AG08396 (cell line): Measurements from ENCODE around the gene NETO2.

Experiments
- DNase-seq: peaks from one replicate; pipeline ENCODE4 v3.0.0; 2012; ENCODE audit warnings: low spot score, mixed read lengths

Gene NETO2

GRCh38 chr16:47046726-47047523, 96.8 kb downstream of the NETO2 start:
- no peak for DNase-seq

DNA sequence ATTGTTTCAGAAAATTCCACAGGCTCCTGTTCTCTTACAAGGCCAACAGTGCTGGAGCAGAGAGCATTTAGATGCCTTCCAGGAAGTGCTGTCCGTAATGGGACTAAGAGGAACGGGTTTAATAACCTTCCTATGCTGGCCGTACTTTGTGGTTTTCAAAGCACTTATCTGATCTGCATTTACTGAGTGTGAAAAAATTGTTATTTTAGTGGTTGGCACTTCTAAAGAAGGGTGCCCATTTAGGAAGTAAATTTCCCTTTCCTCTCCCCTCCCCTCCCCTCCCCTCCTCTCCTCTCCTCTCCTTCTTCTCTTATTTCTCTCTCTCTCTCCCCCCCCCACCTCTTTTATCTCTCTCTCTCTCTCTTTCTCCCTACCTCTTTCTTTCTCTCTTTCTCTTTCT, 98.3 kb downstream of the NETO2 start:
- no peak for DNase-seq

GRCh38 chr16:47045023-47045422, 98.7 kb downstream of the NETO2 start:
- no peak for DNase-seq

DNA sequence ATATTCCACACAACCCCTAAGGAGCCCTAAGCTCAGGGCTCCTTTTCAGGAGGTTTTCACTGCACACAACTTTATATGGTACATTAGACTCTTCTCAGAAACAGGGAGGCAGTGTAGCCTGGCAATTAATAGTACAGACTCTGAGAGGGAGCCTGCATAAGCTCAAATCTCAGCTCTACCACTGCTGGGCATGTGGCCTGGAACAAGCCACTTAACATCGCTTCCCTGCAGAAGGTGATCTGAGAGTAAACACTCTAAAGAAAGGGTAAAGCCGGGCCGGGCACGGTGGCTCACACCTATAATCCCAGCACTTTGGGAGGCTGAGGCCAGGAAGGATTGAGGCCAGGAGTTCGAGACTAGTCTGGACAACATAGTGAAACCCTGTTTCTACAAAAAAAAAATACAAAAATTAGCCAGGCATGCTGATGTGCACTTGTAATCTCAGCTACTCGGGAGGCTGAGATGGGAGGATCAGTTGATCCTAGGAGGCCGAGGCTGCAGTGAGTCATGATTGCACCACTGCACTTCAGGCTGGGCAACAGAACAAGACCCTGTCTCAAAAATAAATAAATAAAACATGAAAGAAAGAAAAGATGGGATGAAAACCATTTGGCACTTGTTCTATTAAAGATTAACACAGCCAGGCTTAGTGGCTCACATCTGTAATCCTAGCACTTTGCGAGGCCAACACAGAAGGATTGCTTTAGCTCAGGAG, 99.6 kb downstream of the NETO2 start:
- no peak for DNase-seq

- no peak for DNase-seq
Measured at GRCh38 chr16:47043200-47043599, 100.5 kb downstream of the NETO2 start.

DNA sequence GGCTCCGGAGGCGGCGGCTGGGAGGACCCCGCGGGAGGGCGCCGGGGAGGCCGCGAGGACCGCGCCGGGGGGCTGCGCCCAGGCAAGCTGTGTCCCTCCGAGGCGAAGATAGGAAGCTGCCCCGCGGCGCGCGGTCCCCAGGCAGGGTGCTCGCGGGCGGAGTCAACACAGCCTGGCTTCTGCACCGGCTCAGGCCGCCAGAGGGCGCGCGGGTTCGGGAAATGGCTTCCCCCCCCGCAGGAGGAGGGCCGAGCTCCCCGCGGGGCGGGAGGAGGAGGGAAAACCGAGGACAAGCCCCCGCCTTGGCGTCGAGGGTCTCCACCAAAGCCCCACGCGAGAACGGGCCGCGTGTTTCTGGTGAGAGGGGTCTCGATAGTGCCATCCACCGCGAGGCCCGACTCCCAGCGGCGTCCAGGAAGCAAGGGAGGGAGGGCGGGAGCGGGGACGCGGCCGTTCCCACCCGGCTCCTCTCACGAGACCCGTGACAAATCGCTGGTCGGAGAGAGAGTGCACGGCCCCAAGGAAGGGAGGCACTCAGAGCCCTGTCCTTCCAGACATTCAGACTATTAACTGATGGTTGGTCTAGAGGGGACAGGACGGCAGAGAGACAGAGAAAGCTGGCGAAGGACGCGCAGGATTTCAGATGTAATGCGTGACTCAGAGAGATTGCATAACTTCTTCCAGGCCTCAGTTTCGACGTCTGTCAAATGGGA, 105.8 kb downstream of the NETO2 start:
- peak; percentile 97 for DNase-seq

GRCh38 chr16:47037396-47037745, 106.4 kb downstream of the NETO2 start:
- DNase-seq = no peak

DNA sequence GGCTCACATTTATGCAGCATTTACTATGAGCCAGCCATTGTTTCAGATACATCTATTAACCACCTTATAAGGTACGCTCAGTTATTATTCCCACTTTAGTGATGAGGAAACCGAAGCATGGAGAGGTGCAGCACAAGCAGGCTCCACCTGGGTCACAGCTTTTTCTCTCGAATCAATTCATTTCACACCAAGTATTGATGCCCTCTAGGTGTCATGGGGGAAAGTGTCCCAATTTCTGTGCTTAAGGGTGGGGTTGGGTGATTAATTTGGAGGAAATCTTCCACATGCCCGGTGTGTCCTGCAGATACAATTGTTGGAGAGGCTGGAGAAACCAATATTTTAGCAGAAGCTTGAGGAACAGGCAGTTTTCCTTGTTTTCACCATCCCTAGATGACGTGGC, 107.5 kb downstream of the NETO2 start:
- DNase-seq = no peak

GRCh38 chr16:47035436-47035835, 108.3 kb downstream of the NETO2 start:
- DNase-seq = no peak

DNA sequence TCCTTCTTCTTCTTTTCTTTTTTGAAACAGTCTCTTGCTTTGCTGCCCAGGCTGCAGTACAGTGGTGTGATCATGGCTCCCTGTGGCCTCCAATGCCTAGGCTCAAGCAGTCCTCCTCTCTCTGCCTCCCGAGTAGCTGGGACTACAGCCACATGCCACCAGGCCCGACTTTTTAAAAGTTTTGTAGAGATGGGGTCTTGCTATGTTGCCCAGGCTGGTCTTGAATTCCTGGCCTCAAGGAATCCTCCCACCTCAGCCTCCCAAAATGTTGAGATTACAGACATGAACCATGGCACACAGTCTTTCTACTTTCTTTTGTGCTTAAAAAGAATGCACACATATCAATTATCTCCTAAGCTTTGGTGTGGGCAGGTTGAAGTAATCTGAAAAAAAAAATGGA, 109.3 kb downstream of the NETO2 start:
- DNase-seq = no peak

- no peak for DNase-seq
Measured at GRCh38 chr16:47033176-47033575, 110.6 kb downstream of the NETO2 start.

- DNase-seq = no peak
Measured at GRCh38 chr16:47029724-47030123, 114.0 kb downstream of the NETO2 start.

DNA sequence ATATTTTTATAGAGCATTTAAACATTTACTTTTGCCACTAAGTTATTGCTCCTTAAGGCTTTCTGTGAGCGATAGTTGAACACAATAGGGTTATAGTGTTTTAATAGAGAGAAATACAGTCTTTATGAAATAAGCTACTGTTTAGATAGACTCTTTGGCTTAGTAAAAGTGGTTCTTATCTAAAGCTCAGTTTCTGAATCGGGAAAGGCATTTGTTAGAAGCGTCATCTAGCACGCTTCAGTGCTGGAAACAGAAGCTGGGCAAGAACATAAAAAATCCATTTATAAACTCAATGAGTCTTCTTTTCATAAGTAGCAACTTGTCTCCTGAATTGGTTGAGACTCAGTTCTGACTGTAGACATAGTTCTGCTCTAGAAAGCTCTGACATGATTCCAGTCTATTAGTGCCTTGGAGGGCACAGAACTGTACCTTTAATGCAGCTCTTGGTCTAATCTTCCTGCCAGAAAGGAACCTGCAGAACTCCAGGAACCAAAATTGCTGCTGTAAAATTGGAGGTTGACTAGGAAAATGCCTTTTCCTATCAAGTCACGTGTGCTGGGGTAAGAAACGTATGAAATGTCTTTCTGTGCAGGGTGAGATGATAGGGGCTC, 114.9 kb downstream of the NETO2 start:
- DNase-seq = no peak
